Medulla oblongata (tissue), 1 donor: ENCODE results near the gene ARHGAP32.

Experiments
- DNase-seq: peaks from one replicate; pipeline ENCODE4 v3.0.0-alpha.2; 2015; ENCODE audit errors: extremely low spot score

The ARHGAP32 gene

DNA sequence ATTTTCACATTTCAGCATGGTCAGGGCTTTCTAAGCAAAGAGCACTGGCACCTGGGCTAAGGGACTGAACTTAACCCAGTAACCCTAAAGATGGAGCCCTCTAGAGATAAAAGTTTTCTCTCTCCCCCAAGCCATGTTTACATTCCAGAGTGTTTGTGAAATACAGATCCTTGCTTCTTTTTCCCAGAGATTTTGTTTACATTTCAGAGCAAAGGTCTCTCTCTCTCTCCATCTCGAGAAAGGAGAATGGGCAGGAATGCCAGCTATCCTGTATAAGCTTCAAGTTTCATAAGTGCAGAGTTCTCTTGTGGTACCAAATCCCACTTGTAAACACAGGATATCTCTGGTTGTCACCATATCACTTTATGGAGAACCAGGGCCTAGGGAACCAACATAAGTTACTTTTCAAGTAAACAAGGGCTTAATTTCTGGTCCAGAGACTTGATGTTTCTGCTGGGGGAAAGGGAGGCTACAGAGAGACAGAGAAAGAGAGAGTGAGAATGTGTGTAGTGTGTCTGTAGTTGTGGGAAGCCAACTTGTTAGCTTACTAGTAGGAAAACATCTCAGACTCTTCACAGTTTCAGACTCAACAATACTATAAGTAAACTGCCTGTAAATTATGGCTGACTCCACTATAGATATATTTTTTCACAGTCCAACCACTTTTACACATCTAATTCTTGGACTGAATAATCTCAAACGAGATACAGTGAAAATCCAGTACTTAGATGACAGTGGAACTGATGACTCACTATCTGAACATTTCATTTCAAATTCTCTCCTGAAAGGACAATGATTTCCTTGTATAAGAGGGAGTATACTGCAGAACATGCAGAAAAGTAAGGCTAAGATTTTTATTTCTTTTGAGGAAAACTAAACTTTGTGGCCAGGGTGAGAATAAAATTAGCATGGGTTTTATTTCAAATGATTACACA lies 76.2 kb downstream of the ARHGAP32 start:
- no peak for DNase-seq

DNA sequence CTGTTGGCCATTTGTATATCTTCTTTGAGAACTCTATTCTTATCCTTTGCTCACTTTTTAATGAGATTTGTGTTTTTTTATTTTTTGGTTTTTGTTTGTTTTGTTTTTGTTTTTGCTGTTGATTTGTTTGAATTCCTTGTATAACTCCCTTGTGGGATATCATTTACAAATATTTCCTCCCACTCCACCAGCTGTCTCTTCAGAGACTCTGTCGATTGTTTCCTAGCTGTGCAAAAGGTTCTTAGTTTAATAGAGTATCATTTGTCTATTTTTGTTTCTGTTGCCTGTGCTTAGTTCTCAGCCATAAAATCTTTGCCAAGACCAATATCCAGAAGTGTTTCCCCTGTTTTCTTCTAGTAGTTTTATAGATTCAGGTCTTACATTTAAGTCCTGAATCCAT lies 82.4 kb downstream of the ARHGAP32 start:
- DNase-seq: no peak

DNA sequence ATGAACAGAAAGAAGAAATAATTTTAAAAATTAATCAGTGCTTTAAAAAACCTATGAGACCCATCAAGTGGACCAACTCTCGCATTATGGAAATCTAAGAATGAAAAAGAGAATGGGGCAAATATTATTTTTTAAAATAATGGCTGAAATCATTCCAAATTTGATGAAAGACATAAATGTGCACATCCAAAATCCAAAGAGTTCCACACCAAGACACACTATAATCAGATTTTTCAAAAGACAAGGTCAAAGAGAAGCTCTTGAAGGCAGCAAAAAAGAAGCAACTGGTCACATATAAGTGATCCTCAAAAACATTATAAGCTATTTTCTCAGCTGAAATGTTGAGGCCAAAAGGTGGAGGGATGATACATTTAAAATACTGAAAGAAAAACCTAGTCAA lies 85.3 kb downstream of the ARHGAP32 start:
- DNase-seq: no peak

DNA sequence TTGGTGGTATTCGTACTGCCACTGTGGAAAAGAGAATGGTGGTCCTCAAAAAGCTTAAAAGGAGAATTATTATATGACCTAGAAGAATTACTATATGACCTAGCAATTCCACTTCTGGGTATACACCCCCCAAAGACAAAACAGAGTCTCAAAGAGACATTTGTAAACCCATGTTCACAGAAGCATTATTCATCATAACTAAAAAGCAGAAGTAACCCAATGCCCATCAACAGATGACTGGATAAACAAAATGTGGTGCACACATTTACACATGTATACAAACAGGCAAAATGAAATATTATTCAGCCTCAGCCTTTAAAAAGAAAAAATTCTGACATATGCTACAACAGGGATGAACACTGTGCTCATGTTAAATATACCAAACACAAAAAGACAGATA lies 89.4 kb downstream of the ARHGAP32 start:
- DNase-seq: no peak

DNA sequence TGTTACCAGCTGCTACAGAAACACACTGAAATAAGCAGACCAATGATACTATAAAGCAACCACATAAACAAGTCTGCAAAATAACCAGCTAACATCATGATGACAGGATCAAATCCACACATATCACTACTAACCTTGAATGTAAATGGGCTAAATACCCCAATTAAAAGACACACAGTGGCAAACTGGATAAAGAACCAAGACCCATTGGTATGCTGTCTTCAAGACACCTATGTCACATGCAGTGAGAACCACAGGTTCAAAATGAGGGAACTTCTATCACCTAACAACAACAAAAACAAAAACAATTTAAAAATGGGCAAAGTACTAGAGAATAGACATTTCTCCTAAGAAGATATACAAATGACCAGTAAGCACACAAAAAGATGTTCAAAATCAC lies 89.9 kb downstream of the ARHGAP32 start:
- DNase-seq: no peak

DNA sequence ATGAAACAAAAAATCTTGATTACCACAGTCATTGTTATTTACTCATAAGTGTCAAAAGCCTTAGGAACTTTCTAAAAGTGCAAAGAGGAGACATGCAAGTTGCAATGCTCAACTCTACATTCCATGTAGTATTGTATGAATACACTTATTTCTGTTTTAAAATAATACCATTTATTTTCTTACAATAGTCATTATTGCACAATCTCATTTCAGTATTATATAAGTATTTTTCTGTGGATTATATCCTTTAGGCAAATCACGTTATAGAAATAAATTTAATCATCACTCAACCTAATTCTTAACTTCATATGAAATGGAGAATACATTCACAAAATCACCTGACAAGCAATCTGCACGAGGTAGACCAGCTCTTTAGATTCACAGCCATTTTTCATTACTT lies 98.8 kb downstream of the ARHGAP32 start:
- DNase-seq: no peak

DNA sequence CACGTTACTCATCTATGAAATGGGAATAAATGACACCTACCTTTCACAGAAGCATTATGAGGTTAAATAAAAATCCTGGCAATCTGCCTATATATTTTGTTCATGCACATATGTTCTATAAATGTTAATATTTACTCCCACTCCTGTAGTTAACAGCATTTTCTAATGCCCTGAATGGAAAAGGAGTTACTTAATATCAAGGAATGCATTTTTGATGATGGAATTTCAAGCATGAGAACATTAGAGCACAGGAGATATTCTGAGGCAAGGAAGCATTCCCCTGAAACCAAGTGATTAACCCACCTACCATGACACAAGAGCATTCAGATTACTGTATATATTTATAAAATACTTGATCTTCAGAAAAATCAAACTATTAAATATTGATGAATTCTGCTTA lies 102.1 kb downstream of the ARHGAP32 start:
- no peak for DNase-seq

DNA sequence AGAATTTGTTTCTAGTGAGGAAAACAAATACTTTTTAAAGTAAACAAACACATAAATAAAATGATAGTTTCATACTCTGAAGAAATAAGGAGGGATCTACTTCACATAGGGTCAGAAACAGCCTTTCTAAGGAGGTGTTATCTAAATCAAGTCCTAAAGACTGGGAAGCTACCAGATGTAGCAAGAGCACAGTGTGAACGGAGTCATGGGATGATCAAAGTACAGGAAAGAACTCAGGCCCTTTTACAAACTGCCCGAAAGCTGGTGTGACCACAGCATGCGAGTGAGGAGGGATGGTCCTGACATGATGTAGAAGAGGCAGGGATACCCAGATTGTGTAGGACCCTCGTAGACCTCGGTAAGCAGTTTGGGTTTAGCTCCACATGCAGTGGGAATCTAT lies 102.8 kb downstream of the ARHGAP32 start:
- no peak for DNase-seq

DNA sequence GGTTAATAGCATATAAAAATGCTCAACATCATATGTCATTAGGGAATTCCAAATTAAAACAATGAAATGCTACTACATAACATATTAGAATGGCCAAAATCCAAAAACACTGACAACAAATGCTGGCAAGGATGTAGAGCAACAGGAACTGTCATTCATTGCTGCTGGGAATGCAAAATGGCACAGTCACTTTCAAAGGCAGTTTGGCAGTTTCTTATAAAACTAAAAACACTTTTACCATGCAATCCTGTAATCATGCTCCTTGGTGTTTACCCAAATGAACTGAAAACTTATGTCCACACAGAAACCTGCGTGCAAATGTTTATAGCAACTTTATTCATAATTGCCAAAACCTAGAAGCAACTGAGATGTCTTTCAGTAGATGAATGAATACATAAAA lies 105.1 kb downstream of the ARHGAP32 start:
- DNase-seq: no peak

DNA sequence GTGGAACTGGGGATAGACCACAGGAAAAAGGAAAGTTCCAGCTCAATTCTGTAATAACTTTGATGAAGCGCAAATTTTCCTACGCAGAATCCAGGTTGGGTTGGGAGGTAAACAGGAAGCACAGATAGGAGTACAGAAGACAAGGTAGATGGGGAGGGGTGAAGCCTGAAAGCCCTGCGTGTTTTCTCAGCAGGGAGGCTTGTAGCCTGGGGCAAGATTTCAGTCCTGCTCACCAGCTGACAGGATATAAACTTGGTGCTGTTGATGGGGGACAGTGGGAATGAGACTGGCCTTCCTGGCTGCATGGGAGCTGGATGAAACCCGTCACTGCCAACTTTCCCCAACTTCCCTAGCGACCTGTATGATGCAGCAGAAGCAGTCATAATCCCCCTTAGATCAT lies 114.9 kb downstream of the ARHGAP32 start:
- DNase-seq: no peak

DNA sequence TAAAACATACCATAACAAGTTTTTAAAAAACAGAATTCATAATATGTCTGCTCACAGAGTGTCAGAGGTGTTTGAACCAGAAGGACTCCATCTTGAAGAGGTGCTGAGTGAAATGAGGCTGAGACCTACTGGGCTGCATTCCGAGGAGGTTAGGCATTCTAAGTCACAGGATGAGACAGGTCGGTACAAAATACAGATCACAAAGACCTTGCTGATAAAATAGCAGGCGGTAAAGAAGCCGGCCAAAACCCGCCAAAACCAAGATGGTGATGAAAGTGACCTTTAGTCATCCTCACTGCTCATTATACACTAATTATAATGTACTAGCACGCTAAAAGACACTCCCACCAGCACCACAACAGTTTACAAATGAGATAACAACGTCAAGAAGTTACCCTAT lies 116.4 kb downstream of the ARHGAP32 start:
- no peak for DNase-seq

DNA sequence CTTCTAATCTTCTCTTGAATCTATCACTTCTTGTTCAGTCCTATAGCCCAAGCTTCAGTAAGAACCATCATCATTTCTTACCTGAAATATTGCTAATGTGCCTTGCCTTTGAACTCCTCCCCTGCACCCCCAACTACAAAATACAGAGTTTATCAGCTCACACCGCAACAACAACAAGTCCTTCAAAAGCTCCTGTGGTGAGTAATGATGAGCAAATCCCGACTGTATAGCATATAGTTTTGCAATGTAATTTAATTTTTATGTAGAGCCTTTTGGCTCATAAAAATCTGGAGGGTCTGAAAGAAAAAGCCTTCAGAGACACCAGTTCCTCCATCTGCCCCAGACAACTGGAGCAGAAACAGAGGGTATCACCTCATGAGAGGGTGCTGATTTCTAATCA lies 124.7 kb downstream of the ARHGAP32 start:
- no peak for DNase-seq

DNA sequence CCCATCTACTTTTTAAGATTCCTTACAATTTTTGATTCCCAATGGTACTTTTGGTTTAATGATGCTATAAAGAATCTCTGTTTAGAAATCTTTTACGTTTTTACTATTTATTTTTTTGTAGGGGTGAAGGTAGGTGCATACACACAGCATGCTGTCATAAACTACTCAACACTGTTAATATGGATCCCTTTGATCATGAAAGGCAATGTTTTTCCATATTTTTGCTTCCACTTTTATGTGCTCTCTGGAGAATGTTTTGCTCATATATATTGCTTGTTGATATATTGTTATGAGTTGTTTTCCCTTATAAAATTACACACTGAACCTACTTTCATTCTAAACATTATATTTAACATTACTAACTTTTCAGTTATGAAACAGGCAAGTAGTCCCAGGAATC lies 125.9 kb downstream of the ARHGAP32 start:
- no peak for DNase-seq

DNA sequence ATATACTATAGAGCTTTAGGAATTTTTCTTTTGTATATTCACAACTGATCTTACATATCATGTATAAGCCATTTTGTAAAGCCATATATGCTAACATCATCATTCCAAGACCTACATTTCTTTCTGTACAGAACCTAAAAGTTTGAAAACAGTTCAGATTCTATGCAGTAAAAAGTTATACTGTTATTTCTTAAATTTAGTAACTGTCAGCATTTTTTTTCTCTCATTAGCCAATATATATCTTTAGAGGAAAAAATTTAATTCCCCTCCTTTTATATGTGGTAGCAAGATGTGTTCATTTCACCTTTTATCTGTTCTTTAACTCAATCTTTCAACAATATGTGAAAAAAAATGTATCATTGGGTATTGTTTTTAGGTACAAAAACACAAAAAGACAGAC lies 129.0 kb downstream of the ARHGAP32 start:
- no peak for DNase-seq

DNA sequence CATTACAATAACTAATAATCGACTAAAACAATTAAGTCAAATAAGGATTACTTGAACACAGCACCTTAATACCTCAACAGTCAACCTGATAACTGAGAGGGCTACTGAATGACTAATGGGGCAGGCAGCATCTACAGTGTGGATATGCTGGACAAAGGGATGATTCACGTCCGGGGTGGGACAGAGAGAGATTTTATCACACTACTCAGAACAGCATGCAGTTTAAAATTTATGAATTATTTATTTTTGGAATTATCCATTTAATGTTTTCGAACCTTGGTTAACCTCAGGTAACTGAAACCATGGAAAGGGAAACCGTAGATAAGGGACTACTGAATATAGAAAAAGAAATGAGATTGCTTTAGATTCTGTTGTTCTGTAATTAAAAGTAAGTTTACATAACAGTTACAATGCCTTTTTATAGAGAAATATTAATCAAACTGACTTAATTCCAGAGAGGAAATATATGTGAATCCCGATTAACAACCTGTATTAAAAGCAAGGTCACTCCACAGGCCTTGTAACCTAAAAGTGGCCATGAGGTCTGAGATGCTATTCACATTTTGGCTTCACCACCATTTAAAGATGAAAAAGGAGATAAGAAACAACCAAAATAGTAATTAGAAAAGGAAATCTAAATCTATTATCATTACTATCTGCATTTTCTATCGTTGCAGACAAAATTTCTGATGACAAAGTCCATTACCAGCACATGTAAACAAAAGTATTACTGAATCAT lies 130.5 kb downstream of the ARHGAP32 start:
- DNase-seq: no peak

DNA sequence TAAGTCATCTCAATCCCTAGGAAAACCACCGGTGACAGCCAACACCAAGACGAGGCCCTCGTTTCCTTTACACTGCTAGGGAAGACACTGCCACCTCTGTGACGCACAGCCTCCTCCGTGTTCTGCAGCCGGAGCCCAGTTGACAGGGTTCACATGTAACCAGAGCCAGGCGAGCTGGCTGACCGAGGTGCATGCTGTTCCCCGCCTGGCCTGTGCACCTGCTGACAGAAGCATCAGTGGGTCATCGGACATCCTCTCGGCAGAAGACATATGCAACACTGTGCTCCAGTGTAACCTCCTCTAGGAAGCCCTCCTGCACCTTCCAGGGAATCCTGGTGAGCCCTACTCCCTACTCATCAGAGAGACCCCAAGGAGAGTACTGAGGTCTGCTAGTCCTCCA lies 135.2 kb downstream of the ARHGAP32 start:
- DNase-seq: no peak

DNA sequence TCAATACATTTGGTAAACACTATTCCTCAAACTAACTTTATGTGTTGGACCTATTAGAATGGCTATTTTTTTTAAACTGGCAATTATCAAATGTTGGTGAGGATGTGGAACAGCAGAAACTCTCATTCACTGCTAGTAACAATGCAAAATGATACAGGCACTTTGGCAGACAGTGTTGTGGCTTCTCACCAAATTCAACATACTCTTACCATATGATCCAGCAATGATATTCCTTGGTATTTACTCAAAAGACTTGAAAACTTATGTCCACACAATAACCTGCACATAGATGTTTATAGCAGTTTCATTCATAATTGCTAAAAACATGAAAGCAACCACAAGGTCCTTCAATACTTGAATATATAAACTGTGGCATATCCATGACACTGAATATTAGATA lies 136.9 kb downstream of the ARHGAP32 start:
- DNase-seq: no peak

DNA sequence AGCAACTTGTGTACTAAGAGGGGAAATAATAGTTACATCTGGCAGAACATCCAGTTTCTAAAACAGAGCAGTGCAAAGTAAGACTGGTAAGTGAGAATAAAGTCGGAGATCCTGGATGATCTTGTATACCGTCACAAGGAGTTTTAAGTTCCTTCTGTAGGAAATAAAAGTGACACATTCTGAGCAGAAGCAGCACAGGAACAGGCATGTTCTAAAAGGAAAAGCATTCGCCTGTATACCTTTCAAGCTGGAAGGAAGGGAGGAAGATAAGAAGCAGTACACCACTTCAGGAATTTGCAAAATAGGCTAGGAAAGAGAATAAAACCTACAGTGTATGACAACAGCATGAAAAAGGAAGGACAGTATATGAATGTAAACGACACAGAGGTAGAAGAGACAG lies 143.2 kb downstream of the ARHGAP32 start:
- DNase-seq: no peak

DNA sequence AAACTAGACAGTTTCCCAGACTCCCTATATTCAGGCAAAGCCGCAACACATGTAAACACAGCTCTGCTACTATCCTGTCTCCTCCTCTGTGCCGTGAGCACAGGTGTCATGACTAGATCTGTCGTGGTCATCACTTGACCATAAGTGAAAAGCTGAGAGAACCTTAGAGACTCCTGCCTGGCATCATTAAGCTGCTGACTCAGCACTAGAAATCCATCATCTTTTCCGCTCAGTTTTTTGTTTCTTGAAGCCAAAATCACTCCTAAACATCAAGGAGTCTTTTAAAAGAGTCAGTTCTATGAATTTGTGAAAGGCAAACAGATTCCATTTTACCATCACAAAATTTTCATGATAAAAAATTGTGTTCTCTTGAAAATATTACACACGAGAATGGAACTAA lies 147.0 kb downstream of the ARHGAP32 start:
- no peak for DNase-seq

DNA sequence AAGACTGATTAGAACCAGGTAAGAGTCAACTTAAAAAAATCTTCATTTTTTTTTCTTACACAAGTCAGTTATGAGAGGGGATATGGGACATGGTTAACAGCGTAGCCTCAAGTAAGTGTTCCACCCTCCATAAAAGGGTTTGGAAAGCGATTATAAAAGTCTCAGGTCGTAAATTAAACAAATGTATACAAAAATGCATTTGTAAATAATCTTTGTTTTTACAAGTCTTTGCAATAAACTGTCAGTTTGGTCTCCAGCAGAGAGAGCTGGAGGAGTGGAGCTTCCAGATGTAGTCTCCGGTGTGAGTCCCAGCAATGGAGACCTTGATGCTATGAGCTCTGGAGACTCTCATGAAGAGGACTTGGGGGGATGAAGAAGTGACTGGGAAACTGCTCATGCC lies 149.6 kb downstream of the ARHGAP32 start:
- DNase-seq: no peak

DNA sequence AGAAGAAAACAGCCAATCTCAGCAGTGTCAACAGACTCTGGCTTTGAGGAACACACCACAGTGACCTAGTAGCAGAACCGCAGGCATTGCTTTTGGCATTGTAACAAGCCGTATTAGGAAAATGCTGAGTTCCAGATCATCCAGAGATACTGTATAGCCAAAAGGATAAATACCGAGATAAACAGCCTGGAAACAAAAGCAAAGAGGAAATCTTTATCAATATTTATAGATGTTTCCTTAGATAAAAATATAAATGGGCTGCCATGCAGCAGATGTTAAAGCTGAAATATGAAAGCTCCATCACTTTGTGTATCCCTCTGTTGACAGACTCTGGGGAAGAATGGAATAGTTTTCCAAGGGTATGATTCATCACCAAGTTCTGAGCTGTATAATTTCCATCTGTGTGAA lies 150.5 kb downstream of the ARHGAP32 start:
- no peak for DNase-seq

DNA sequence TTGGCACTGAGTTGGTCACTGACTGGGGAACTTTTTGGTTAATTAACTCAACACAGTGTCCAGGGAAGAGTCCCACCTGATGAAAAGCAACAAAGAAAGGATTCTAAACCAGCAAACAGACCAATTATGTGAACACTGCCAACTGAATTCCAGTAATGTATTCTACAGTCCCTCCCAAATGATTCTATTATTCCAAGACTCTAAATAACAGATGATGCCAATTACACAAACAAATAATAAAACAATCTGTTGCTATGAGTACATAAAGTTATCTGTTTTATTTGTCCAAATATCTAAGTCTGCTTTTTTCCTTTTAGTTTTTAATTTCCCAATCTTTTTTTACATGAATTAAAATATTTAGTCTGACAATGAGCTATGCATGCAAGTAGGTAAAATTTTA lies 151.2 kb downstream of the ARHGAP32 start:
- DNase-seq: no peak

DNA sequence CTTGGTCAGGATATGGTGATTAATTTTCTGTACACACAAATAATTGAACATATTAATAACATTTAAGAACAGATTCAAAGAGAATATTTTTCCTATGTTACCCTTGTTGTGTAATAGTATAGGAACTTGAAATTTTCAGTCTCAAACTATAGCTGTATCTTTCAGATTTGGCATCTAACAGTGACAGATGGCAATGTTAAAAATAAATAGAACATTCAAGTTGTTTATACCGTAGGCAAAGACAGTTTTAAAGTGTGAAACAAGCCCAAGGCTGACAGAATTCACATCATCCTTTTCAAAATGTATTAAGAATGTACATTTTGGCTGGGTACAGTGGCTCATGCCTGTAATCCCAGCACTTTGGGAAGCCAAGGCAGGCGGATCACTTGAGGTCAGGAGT lies 156.9 kb downstream of the ARHGAP32 start:
- no peak for DNase-seq
